MM.1S (cell line): ENCODE measurements around the gene AP3D1.

Source experiments
- DNase-seq: peaks from one replicate; pipeline ENCODE4 v3.0.0-alpha.2; 2015
- H2AFZ ChIP-seq: fragments of 300-600 bp; sonication (generic); 2 replicates; pipeline ENCODE4 v1.6.0; 2016; ENCODE audit warnings: antibody characterized with exemption, low read length
- H3F3A ChIP-seq: fragments of 300-600 bp; sonication (generic); 2 replicates; pipeline ENCODE4 v1.6.1; 2016; ENCODE audit warnings: mild to moderate bottlenecking, antibody characterized with exemption, low read length, moderate library complexity, mixed read lengths; ENCODE audit not compliant: insufficient read depth
- H3K27ac ChIP-seq: fragments of 300-600 bp; sonication (generic); 2 replicates; pipeline ENCODE4 v1.5.1; 2016; ENCODE audit warnings: mild to moderate bottlenecking, low read length
- H3K27me3 ChIP-seq: fragments of 300-600 bp; sonication (generic); replicated peaks from 2 replicates; pipeline ENCODE4 v1.6.0; 2016; ENCODE audit warnings: low read length; ENCODE audit not compliant: insufficient read depth
- H3K36me3 ChIP-seq: fragments of 300-600 bp; sonication (generic); replicated peaks from 2 replicates; pipeline ENCODE4 v1.6.1; 2016; ENCODE audit warnings: mild to moderate bottlenecking, low read length, mixed read lengths; ENCODE audit not compliant: insufficient read depth
- H3K4me1 ChIP-seq: fragments of 300-600 bp; sonication (generic); 2 replicates; pipeline ENCODE4 v1.6.1; 2016; ENCODE audit warnings: low read length, mixed read lengths
- H3K4me2 ChIP-seq: fragments of 300-600 bp; sonication (generic); 2 replicates; pipeline ENCODE4 v1.6.0; 2016; ENCODE audit warnings: low read depth, low read length
- H3K4me3 ChIP-seq: fragments of 300-600 bp; sonication (generic); 2 replicates; pipeline ENCODE4 v1.5.1; 2016; ENCODE audit warnings: low read length, mixed read lengths
- H3K79me2 ChIP-seq: fragments of 300-600 bp; sonication (generic); 2 replicates; pipeline ENCODE4 v1.6.1; 2016; ENCODE audit warnings: mixed run types, low read length, mixed read lengths
- H3K9ac ChIP-seq: fragments of 300-600 bp; sonication (generic); 2 replicates; pipeline ENCODE4 v1.6.1; 2016; ENCODE audit warnings: low read length, mixed read lengths
- H3K9me2 ChIP-seq: fragments of 300-600 bp; sonication (generic); replicated peaks from 2 replicates; pipeline ENCODE4 v1.6.1; 2016; ENCODE audit warnings: mild to moderate bottlenecking, low read length, mixed read lengths; ENCODE audit not compliant: insufficient read depth
- H3K9me3 ChIP-seq: fragments of 300-600 bp; sonication (generic); replicated peaks from 2 replicates; pipeline ENCODE4 v1.6.1; 2016; ENCODE audit warnings: mild to moderate bottlenecking, low read length, mixed read lengths; ENCODE audit not compliant: insufficient read depth
- H4K20me1 ChIP-seq: fragments of 300-600 bp; sonication (generic); 2 replicates; pipeline ENCODE4 v1.6.1; 2016; ENCODE audit warnings: mild to moderate bottlenecking, low read length, moderate library complexity, mixed read lengths; ENCODE audit not compliant: insufficient read depth
- EZH2 ChIP-seq: fragments of 300-600 bp; sonication (generic); optimal IDR thresholded peaks from 2 replicates; pipeline ENCODE3; 2017; ENCODE audit warnings: low read depth, mild to moderate bottlenecking, antibody characterized with exemption, low read length, mixed read lengths
- EZH2phosphoT487 ChIP-seq: fragments of 300-600 bp; sonication (generic); IDR thresholded peaks from 2 replicates; pipeline ENCODE4 v1.6.1; 2018; ENCODE audit warnings: antibody characterized with exemption, low read length
- TF ChIP-seq, protein P1 (sequence below): fragments of 300-600 bp; sonication (generic); IDR thresholded peaks from 2 replicates; pipeline ENCODE4 v1.5.1; 2016; ENCODE audit warnings: antibody characterized with exemption, low read length, mixed read lengths

Gene AP3D1

DNA sequence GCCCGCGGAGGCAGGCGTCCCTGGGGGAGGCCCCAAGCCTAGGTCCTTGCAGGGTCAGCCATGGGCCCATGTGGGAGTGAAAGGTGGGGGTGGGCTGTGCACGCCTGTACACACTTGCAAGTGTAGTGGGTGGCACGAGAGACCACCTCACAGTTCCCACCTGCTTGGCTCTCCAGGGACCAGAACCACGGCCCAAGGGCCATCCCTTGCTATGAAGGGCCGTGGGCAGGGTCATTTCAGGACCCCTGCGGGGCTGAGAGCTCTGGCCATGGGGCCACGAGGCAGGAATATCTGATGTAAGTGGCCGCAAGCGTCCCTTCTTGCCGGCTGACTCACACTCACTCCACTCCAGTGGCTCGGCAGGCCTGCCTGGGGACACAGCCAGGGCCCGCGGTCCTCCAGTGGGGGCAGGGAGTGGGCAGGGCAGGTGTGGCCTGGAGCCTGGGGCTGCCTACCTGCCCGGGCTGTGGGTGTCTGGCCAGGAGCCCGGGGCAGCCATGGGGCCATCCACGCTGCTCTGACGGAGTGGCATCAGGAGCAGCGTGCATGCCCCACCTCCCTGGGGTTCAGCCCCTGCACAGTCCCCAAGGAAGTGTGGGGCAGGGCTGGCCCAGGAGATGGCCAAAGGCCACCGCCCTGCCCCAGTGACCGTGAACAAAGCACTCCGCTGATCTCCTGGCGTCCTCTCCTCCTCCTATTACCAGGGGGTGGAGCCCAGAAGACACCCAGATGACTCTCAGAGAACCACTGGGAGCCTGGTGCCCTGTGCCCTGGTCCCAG is 91.8 kb downstream of the AP3D1 start:
- no peak overlapping the region for H3K4me3 ChIP-seq
- H3K9me2 ChIP-seq, result no peaks in the 10 kb centered on the region
- H4K20me1 ChIP-seq, result no peaks in the 10 kb centered on the region
- no peak for DNase-seq
- TF ChIP-seq, protein P1, sequence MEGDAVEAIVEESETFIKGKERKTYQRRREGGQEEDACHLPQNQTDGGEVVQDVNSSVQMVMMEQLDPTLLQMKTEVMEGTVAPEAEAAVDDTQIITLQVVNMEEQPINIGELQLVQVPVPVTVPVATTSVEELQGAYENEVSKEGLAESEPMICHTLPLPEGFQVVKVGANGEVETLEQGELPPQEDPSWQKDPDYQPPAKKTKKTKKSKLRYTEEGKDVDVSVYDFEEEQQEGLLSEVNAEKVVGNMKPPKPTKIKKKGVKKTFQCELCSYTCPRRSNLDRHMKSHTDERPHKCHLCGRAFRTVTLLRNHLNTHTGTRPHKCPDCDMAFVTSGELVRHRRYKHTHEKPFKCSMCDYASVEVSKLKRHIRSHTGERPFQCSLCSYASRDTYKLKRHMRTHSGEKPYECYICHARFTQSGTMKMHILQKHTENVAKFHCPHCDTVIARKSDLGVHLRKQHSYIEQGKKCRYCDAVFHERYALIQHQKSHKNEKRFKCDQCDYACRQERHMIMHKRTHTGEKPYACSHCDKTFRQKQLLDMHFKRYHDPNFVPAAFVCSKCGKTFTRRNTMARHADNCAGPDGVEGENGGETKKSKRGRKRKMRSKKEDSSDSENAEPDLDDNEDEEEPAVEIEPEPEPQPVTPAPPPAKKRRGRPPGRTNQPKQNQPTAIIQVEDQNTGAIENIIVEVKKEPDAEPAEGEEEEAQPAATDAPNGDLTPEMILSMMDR, result no peak
- TF ChIP-seq EZH2 (no peak), EZH2phosphoT487 (no peak)
- no peak overlapping the region for H3K9ac ChIP-seq
- no peak overlapping the region; the same call in 1 of the 2 replicates for H3K27ac ChIP-seq
- peaks cover 17% of the 10 kb centered on the region for H3K79me2 ChIP-seq
- H3K27me3 ChIP-seq, result no peaks in the 10 kb centered on the region
- H3K4me2 ChIP-seq, result peak overlapping the region; percentile 76; the same call in 1 of the 2 replicates
- H3K36me3 ChIP-seq, result no peaks in the 10 kb centered on the region
- no peak overlapping the region for H2AFZ ChIP-seq
- H3F3A ChIP-seq, result peaks cover 23% of the 10 kb centered on the region
- no peaks in the 10 kb centered on the region for H3K9me3 ChIP-seq
- peaks cover 28% of the 10 kb centered on the region for H3K4me1 ChIP-seq

DNA sequence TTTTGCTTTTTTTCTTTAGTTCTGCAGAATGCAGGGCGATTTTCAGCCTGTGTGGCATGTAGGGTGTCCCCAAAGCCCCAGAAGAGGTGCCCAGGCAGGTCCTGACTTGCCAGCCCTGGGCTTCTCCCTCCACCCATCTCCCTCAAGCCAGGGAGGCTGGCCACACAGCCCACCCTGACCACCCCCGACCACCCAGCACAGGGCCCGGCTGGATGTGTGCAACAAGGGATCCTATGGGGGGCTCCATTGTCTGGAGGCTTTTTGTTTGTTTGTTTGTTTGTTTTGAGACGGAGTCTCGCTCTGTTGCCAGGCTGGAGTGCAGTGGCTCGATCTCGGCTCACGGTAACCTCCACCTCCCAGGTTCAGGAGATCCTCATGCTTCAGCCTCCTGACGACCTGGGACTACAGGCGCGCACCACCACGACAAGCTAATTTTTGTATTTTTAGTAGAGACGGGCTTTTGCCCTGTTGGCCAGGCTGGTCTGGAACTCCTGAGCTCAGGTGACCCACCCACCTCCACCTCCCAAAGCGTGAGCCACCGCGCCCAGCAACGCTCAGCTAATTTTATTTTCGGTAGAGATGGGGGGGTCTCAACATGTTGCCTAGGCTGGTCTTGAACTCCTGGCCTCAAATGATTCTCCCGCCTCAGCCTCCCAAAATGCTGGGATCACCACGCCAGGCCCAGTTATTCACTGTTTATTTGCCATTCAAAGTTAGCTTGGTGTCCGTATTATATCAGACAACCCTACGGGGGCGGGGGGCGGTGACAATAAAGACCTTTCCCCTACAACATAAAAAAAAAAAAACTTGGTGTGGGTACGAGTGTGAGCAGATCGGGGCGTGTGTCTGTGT is 92.6 kb downstream of the AP3D1 start:
- H3K4me1 ChIP-seq, result peaks cover 28% of the 10 kb centered on the region
- no peak overlapping the region for H3K27ac ChIP-seq
- TF ChIP-seq, protein P1, result no peak
- no peak for TF ChIP-seq EZH2phosphoT487
- TF ChIP-seq EZH2, result no peak
- H3K9me3 ChIP-seq, result no peaks in the 10 kb centered on the region
- no peak overlapping the region for H2AFZ ChIP-seq
- no peaks in the 10 kb centered on the region for H3K9me2 ChIP-seq
- H3K4me3 ChIP-seq, result no peak overlapping the region
- H3F3A ChIP-seq, result peaks cover 23% of the 10 kb centered on the region
- no peak overlapping the region for H3K4me2 ChIP-seq
- H3K79me2 ChIP-seq, result peaks cover 17% of the 10 kb centered on the region
- no peaks in the 10 kb centered on the region for H3K36me3 ChIP-seq
- no peaks in the 10 kb centered on the region for H3K27me3 ChIP-seq
- no peak for DNase-seq
- H4K20me1 ChIP-seq, result no peaks in the 10 kb centered on the region
- no peak overlapping the region for H3K9ac ChIP-seq

DNA sequence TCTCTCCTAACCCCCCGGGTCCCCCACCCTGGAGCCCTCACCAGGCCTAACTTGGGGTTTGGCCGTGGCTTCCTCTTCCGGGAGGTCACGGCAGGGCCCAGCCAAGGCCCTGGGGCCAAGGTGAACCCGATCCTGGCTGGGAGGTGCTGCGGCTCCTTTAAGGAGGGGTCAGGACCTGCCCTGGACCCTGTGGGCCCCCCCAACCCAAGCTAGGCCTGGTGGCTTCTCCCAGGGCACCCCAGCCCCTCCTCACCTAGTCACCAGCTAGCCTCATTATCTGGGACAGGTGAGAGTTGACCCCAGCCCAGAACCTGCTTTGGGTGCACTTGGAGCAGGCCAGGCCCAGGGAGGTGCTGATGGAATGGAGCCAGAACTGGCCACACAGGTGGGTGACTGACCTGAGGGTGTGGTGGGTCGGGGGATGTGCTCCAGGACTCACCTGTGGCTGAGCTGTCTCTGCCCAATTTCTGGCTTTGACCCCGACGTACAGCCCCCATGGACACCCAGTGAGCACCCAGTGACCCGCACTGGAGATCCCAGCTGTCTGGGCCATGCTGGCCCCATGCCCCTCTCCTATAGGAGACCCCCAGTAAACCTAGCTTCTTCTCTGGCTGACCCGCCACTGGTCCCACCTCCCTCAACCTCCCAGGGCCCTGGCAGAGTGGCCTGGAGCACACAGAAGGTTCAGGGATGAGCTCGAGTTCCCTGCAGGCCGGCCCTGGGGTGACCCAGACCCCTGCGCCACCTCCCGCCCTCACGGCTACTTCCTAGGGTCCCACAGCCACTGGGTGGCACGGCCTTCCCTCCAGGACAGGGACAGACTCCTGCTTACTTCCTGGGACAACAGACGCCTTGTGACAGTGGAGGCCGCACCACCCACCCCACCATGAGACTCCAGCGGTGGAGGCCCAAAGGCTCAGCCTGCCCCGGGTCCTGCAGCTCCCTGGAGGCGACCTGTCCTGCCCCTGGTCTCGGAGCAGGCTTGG is 93.6 kb downstream of the AP3D1 start:
- Histone ChIP-seq H3K9me2 (no peaks in the 10 kb centered on the region), H3K9me3 (no peaks in the 10 kb centered on the region), H3F3A (peaks cover 23% of the 10 kb centered on the region; the same call in 1 of the 2 replicates), H4K20me1 (no peaks in the 10 kb centered on the region), H3K27me3 (no peaks in the 10 kb centered on the region), H3K9ac (no peak overlapping the region), H3K4me3 (no peak overlapping the region), H3K4me1 (peaks cover 28% of the 10 kb centered on the region), H2AFZ (no peak overlapping the region), H3K79me2 (peaks cover 17% of the 10 kb centered on the region), H3K36me3 (no peaks in the 10 kb centered on the region), H3K4me2 (no peak overlapping the region), H3K27ac (no peak overlapping the region)
- TF ChIP-seq EZH2phosphoT487, result no peak
- TF ChIP-seq, protein P1, result no peak
- TF ChIP-seq EZH2, result no peak
- DNase-seq, result no peak
